ENCODE results near the gene GABARAPL2. TPM values are rescaled to one million over a fixed set of nuclear protein-coding genes. Genes with fewer than 3 reads are reported as not detected.

Gene GABARAPL2
- polyA plus RNA-seq, 3 donors: 84.3 to 302 (median 280) TPM

DNA sequence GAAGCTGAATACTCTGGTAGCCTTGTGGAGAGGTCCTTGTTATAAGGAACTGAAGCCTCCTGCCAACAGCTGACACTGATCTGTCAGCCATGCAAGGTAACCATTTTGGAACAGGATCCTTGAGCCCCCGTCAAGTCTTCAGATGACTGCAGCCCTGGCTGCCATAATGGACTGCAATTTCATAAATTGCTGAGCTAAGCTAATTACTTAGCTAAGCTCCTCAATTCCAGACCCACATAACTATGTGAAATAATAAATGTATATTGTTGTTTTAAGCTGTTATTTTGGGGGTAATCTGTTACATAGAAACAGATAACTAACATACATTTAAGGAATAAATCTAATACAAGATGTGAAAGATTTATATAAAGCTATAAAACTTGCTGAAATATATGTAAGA is 40.3 kb downstream of the GABARAPL2 start:
- intact Hi-C loops (cut with micrococcal nuclease): no loop called here
- no peaks in the 10 kb centered on the region for H3K27me3 Mint-ChIP-seq (ENCODE audit: low read depth in 3 of 3)
- no peak overlapping the region for H3K4me2 ChIP-seq (replicated peaks; ENCODE audit: extremely low read depth, low read length, poor library complexity, severe bottlenecking)
- TF ChIP-seq, protein P1, sequence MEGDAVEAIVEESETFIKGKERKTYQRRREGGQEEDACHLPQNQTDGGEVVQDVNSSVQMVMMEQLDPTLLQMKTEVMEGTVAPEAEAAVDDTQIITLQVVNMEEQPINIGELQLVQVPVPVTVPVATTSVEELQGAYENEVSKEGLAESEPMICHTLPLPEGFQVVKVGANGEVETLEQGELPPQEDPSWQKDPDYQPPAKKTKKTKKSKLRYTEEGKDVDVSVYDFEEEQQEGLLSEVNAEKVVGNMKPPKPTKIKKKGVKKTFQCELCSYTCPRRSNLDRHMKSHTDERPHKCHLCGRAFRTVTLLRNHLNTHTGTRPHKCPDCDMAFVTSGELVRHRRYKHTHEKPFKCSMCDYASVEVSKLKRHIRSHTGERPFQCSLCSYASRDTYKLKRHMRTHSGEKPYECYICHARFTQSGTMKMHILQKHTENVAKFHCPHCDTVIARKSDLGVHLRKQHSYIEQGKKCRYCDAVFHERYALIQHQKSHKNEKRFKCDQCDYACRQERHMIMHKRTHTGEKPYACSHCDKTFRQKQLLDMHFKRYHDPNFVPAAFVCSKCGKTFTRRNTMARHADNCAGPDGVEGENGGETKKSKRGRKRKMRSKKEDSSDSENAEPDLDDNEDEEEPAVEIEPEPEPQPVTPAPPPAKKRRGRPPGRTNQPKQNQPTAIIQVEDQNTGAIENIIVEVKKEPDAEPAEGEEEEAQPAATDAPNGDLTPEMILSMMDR (IDR thresholded peaks at IDR 0.05): no peak
- H3K27ac Mint-ChIP-seq: no peak overlapping the region
- no peaks in the 10 kb centered on the region for H3K27me3 ChIP-seq (ENCODE audit: control insufficient read depth in 2 of 2, insufficient read depth in 2 of 2, low read length in 2 of 2)
- no peaks in the 10 kb centered on the region for H3K4me1 ChIP-seq (ENCODE audit: control insufficient read depth in 1 of 2, insufficient read depth in 2 of 2, low read length in 2 of 2)
- H3K36me3 Mint-ChIP-seq: peaks cover 64 to 88% of the 10 kb centered on the region in 2 donors
- H3K27ac ChIP-seq (ENCODE audit: low read depth in 1 of 2, low read length in 2 of 2): no peak overlapping the region
- H3K9me3 Mint-ChIP-seq: peaks cover 5 to 14% (median 10%) of the 10 kb centered on the region in 7 donors
- H3K4me3 Mint-ChIP-seq: no peak overlapping the region
- peaks cover 0 to 8% of the 10 kb centered on the region in 2 donors for H3K9me3 ChIP-seq (replicated peaks in 1 of 2; ENCODE audit: control insufficient read depth in 1 of 2, insufficient read depth in 1 of 2, low read length in 2 of 2)
- no peaks in the 10 kb centered on the region for H3K79me2 ChIP-seq (ENCODE audit: insufficient read depth, low read length)
- no peak overlapping the region for H3K4me3 ChIP-seq (replicated peaks in 1 of 3; ENCODE audit: low read depth in 2 of 3, low read length in 3 of 3)
- no peak overlapping the region for H2AFZ ChIP-seq (ENCODE audit: insufficient read depth, low read depth, low read length, poor library complexity, severe bottlenecking)
- peaks cover 54 to 93% of the 10 kb centered on the region in 2 donors for H3K36me3 ChIP-seq (replicated peaks in 1 of 2; ENCODE audit: control insufficient read depth in 1 of 2, insufficient read depth in 2 of 2, low read length in 2 of 2)
- no peaks in the 10 kb centered on the region for H4K20me1 ChIP-seq (ENCODE audit: insufficient read depth, low read length)
- WGBS (ENCODE audit: insufficient coverage): no CpG with 5 or more reads among the region's 1 CpG
- no peak overlapping the region for H3K9ac ChIP-seq (ENCODE audit: insufficient read depth, low read length, poor library complexity, severe bottlenecking)
- no peak for DNase-seq
- H3K4me1 Mint-ChIP-seq: no peaks in the 10 kb centered on the region

DNA sequence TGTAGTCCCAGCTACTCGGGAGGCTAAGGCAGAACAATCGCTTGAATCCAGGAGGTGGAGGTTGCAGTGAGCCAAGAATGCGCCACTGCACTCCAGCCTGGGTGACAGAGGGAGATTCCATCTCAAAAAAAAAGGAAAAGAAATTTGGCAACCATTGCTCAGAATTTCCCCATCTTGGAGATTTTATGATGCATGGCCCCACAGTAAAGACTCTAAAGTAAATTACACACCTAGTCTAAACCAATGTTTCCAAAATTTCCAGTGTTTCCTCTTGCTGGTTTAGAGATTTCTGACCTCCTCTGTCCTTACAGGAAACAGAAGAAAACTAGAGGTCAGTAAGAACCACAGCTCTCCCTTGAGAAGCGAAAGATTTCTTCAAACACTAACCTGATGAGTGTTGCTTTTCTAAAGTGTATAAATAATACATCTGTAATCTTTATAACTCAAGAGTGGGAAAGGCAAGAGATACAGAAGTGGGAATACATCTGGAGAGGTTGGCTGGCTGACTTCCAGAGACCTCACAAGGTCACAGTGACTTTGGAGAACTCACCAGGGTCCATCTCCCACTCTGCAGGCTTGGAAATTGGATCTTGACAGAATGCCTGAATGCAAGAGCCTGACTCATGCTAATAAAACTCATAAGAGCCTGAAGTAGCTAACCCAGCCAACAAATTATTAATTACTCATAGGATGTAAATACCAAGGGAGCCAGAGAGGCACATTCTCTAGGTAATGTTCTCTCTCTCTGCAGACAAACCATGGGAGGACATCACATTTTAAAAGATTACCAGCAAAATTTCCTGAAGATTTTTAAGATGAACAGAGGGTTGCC is 48.1 kb downstream of the GABARAPL2 start:
- no peak overlapping the region for H2AFZ ChIP-seq (ENCODE audit: insufficient read depth, low read depth, low read length, poor library complexity, severe bottlenecking)
- H3K36me3 Mint-ChIP-seq: peaks cover 65 to 95% of the 10 kb centered on the region in 2 donors
- no peak for DNase-seq
- H3K4me2 ChIP-seq (replicated peaks; ENCODE audit: extremely low read depth, low read length, poor library complexity, severe bottlenecking): no peak overlapping the region
- TF ChIP-seq, protein P1 (IDR thresholded peaks at IDR 0.05): no peak
- no peak overlapping the region for H3K27ac Mint-ChIP-seq
- no peak overlapping the region for H3K4me3 ChIP-seq (replicated peaks in 1 of 3; ENCODE audit: low read depth in 2 of 3, low read length in 3 of 3)
- intact Hi-C loops (cut with micrococcal nuclease): no loop called here
- WGBS (ENCODE audit: insufficient coverage): no CpG with 5 or more reads among the region's 4 CpGs
- no peak overlapping the region for H3K27ac ChIP-seq (ENCODE audit: low read depth in 1 of 2, low read length in 2 of 2)
- no peaks in the 10 kb centered on the region for H3K9me3 ChIP-seq (replicated peaks in 1 of 2; ENCODE audit: control insufficient read depth in 1 of 2, insufficient read depth in 1 of 2, low read length in 2 of 2)
- no peaks in the 10 kb centered on the region for H3K4me1 ChIP-seq (ENCODE audit: control insufficient read depth in 1 of 2, insufficient read depth in 2 of 2, low read length in 2 of 2)
- no peak overlapping the region for H3K4me3 Mint-ChIP-seq
- no peaks in the 10 kb centered on the region for H4K20me1 ChIP-seq (ENCODE audit: insufficient read depth, low read length)
- H3K36me3 ChIP-seq (replicated peaks in 1 of 2; ENCODE audit: control insufficient read depth in 1 of 2, insufficient read depth in 2 of 2, low read length in 2 of 2): peaks cover 59 to 98% of the 10 kb centered on the region in 2 donors
- H3K9ac ChIP-seq (ENCODE audit: insufficient read depth, low read length, poor library complexity, severe bottlenecking): no peak overlapping the region
- H3K9me3 Mint-ChIP-seq: no peaks in the 10 kb centered on the region
- H3K4me1 Mint-ChIP-seq: no peaks in the 10 kb centered on the region
- H3K79me2 ChIP-seq (ENCODE audit: insufficient read depth, low read length): no peaks in the 10 kb centered on the region
- H3K27me3 ChIP-seq (ENCODE audit: control insufficient read depth in 2 of 2, insufficient read depth in 2 of 2, low read length in 2 of 2): no peaks in the 10 kb centered on the region
- H3K27me3 Mint-ChIP-seq (ENCODE audit: low read depth in 3 of 3): peaks cover 0 to 1% (median 0%) of the 10 kb centered on the region in 3 donors
